ENCODE results near the gene USP13.

Gene USP13

DNA sequence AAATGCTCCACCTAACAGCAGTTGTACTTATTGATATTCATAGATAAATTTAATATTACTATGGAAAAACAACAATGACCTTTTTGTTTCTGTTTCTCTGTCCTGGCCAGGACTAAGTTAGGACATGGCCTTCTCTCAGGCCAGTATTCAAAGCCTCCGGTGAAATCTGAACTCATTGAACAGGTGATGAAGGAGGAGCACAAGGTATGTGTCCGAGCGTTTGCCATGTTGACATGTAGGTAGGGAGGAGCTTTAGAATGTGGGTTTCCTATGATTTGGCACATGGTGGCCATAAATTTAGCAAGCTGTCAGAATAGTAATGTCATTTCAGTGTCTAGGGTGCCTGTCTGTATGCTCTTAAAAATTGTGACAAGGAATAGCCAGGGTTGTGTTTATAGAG, 77.7 kb downstream of the USP13 start:
- TF ChIP-seq GATA2 (IDR thresholded peaks at IDR 0.05; ENCODE audit: low read depth, low read length) (no peak), GATA3 (IDR thresholded peaks at IDR 0.05; ENCODE audit: low read depth, low read length) (no peak)

GRCh38 chr3:179731544-179731943, 78.7 kb downstream of the USP13 start:
- TF ChIP-seq GATA3 (IDR thresholded peaks at IDR 0.05; ENCODE audit: low read depth, low read length) (no peak), GATA2 (IDR thresholded peaks at IDR 0.05; ENCODE audit: low read depth, low read length) (no peak)

DNA sequence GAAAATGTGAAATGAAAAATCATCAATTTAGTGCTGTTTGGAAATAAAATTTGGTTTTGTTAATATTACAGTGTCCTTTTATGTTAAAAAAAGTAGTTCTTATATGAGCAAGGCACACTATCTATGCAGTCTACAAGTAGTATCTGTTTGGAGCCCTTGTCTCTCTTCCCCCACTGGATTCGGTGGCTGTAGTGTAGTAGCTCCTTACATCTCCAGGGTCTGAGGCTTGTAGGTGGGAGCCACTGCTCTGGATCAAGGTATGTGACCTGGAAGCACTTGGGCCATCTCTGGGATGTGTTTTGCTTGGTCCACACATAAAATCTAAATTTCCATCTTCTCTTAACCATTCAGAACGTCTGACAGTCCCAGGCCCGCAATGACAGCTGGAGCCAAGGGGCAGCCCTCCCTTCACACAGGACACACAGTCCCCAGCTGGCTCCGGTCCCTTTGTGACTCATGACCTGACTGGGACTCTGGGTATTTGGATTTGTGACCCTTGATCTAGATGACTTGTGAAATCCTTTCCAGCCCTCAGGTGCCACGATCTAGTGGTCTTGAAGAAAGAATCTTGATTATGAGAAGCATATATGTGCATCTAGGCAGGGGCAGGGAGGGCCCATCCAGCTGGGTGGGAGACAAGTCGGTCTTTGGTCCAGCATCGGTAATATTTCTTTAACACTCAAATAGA, 80.0 kb downstream of the USP13 start:
- TF ChIP-seq GATA3 (IDR thresholded peaks at IDR 0.05; ENCODE audit: low read depth, low read length) (no peak), GATA2 (IDR thresholded peaks at IDR 0.05; ENCODE audit: low read depth, low read length) (no peak)

DNA sequence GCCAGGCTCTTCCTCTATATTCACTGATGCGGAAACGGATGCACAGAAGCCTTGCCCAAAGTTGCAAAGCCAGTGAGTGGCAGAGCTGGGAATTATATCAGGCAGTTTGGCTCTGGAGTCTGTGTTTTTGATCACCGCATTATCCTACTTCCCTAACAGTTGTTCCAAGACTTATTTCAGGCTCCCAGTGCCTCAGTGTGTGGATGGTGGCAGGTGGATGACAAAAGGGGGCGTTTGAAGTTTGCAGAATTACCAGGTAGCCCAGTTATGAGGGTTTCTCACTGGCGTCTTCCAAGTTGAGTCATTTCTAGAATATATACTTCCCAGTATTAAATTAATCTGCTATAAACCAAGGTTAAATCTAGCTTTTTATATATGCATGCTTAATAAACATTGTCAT, 81.0 kb downstream of the USP13 start:
- TF ChIP-seq GATA2 (IDR thresholded peaks at IDR 0.05; ENCODE audit: low read depth, low read length) = no peak
- no peak for TF ChIP-seq GATA3 (IDR thresholded peaks at IDR 0.05; ENCODE audit: low read depth, low read length)

- TF ChIP-seq GATA2 (IDR thresholded peaks at IDR 0.05; ENCODE audit: low read depth, low read length) (no peak), GATA3 (IDR thresholded peaks at IDR 0.05; ENCODE audit: low read depth, low read length) (no peak)
These were observed 81.8 kb downstream of the USP13 start for GRCh38 chr3:179734497-179735281.

DNA sequence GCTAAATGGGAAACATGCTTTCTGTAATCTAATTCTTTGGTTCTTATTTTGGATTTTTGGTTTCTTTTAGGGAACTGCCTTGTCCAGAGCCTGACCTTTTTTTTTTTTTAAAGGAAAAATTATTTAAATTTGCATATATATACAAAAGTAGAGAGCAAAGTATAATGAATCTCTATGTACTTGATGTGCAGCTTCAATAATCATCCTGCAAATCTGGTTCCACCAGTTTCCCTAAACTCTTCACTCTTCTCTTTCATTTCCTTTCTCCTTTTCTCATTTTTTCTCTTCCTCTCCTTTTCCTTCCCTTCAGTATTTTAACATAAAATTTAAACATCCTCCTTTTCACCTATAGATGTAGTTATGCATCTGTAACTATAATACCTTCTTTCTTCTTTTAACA, 82.5 kb downstream of the USP13 start:
- TF ChIP-seq GATA3 (IDR thresholded peaks at IDR 0.05; ENCODE audit: low read depth, low read length) = no peak
- no peak for TF ChIP-seq GATA2 (IDR thresholded peaks at IDR 0.05; ENCODE audit: low read depth, low read length)

DNA sequence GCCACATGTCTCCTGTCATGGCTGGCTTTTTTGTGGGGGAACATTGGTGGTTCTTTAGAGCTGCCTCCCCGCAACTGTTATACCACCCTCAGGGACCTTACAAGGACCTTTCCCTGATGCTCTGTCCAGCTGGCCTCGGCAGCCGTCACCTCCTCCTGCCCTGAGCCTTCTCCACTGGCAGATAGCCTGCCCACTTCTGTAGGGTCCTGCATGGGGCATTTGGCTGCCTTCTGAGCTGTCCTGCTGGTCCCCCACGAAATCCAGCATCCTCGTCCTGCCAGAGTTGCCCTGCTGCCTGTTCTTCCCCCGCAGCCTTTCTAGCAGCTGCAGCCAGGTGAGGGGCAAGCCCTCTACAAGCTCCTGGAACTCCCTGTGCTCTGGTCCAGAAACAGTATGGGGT, 86.2 kb downstream of the USP13 start:
- TF ChIP-seq GATA2 (IDR thresholded peaks at IDR 0.05; ENCODE audit: low read depth, low read length) (no peak), GATA3 (IDR thresholded peaks at IDR 0.05; ENCODE audit: low read depth, low read length) (no peak)

- no peak for TF ChIP-seq GATA2 (IDR thresholded peaks at IDR 0.05; ENCODE audit: low read depth, low read length)
- TF ChIP-seq GATA3 (IDR thresholded peaks at IDR 0.05; ENCODE audit: low read depth, low read length) = no peak
These were observed 87.2 kb downstream of the USP13 start for GRCh38 chr3:179739816-179740594.

- TF ChIP-seq GATA2 (IDR thresholded peaks at IDR 0.05; ENCODE audit: low read depth, low read length) (no peak), GATA3 (IDR thresholded peaks at IDR 0.05; ENCODE audit: low read depth, low read length) (no peak)
These were observed 91.1 kb downstream of the USP13 start for GRCh38 chr3:179743913-179744312.

- TF ChIP-seq GATA3 (IDR thresholded peaks at IDR 0.05; ENCODE audit: low read depth, low read length) (no peak), GATA2 (IDR thresholded peaks at IDR 0.05; ENCODE audit: low read depth, low read length) (no peak)
These were observed 91.8 kb downstream of the USP13 start for GRCh38 chr3:179744667-179745066.

DNA sequence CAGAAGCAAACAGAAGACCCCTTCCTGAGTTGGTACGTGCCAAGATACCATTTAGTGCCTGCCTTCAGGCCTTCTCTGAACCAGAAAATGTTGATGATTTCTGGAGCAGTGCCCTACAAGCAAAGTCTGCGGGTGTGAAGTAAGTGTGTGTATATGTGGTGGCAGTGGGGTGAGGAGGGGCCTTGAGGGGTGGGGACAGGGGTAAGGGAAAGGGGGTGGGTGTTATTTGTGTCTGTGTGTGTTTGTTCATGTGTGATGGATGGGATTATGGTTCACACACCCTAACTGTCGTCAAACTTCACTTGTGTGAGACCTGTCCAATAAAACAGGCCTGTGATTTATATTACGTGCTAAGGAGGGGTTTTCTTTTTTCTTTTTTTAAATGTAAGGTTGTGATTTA, 92.2 kb downstream of the USP13 start:
- TF ChIP-seq GATA2 (IDR thresholded peaks at IDR 0.05; ENCODE audit: low read depth, low read length) = no peak
- TF ChIP-seq GATA3 (IDR thresholded peaks at IDR 0.05; ENCODE audit: low read depth, low read length) = no peak

DNA sequence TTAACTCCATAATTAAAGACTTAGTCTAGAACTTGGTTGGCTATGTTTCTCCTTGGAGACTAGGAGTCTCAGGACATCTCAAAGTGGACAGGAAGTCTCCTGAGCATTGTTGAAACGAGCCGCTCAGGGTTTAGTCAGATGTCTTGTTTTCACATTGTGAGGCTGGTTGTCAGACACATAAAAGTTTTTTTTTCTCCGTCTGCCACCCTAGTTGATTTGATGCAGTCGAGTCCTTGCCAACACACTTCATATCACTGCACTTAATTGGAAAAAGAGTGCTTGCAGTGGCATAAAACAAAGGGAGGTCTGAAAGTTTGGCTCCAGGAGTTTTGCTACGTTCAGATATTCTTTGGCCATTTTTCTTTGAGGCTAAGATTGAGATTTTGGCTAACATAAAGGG, 92.9 kb downstream of the USP13 start:
- TF ChIP-seq GATA3 (IDR thresholded peaks at IDR 0.05; ENCODE audit: low read depth, low read length) (no peak), GATA2 (IDR thresholded peaks at IDR 0.05; ENCODE audit: low read depth, low read length) (no peak)

- TF ChIP-seq GATA2 (IDR thresholded peaks at IDR 0.05; ENCODE audit: low read depth, low read length) (no peak), GATA3 (IDR thresholded peaks at IDR 0.05; ENCODE audit: low read depth, low read length) (no peak)
These were observed 98.0 kb downstream of the USP13 start for GRCh38 chr3:179750720-179751328.

DNA sequence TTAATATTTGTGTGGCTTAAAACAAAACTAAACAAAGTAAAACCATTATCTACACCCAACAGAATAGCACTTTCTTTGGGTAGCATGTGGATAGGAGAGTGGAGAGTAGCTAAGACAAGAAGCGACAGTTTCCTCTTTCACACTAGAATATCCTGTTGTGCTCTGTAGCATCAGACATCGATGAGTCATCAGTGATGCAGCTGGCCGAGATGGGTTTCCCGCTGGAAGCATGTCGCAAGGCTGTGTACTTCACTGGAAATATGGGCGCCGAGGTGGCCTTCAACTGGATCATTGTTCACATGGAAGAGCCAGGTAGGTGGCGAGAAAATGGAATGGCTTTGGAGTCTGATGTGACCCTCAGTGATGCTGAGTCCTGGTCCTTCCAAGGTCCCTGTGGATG, 108.1 kb downstream of the USP13 start:
- TF ChIP-seq GATA2 (IDR thresholded peaks at IDR 0.05; ENCODE audit: low read depth, low read length) (no peak), GATA3 (IDR thresholded peaks at IDR 0.05; ENCODE audit: low read depth, low read length) (no peak)

Data from SH-SY5Y (cell line).